ENCODE measurements around the gene BTNL9.

DNA sequence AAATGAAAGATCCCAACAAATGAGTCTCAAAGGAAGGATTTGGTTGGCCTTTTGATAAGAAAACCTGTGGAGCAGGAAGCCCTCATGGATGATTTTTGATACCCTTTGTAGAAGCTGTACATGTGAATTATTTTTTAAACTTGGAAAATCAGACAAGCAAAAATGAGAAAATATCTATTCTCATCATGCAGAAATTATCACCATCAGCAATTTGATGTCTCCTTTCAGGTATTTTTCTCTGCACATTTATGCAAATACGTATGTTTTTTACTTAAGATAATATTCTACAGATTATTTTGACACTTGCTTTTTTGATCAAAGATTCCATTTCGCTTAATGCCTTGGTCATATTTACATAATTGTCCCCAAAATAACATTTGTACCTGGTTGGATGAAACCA, 7.2 kb downstream of the BTNL9 start:
- TF ChIP-seq POLR2A (IDR thresholded peaks at IDR 0.05), result no peak
- TF ChIP-seq, protein P1, sequence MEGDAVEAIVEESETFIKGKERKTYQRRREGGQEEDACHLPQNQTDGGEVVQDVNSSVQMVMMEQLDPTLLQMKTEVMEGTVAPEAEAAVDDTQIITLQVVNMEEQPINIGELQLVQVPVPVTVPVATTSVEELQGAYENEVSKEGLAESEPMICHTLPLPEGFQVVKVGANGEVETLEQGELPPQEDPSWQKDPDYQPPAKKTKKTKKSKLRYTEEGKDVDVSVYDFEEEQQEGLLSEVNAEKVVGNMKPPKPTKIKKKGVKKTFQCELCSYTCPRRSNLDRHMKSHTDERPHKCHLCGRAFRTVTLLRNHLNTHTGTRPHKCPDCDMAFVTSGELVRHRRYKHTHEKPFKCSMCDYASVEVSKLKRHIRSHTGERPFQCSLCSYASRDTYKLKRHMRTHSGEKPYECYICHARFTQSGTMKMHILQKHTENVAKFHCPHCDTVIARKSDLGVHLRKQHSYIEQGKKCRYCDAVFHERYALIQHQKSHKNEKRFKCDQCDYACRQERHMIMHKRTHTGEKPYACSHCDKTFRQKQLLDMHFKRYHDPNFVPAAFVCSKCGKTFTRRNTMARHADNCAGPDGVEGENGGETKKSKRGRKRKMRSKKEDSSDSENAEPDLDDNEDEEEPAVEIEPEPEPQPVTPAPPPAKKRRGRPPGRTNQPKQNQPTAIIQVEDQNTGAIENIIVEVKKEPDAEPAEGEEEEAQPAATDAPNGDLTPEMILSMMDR (IDR thresholded peaks at IDR 0.05), result no peak
